Activated T-helper 2 cell treated with anti-CD3 and anti-CD28 coated beads, Interferon-gamma antibody, Interleukin-2, Interleukin-4, amounts not matched to agents 10 μg/mL and 5 μg/mL and 100 μg/mL, durations not matched to agents 14 hours and 24 hours and 36 hours (primary cell): ENCODE measurements around the gene FERMT1. TPM values are rescaled to one million over a fixed set of nuclear protein-coding genes. Genes with fewer than 3 reads are reported as not detected.

Experiments used
- DNase-seq: peaks from one replicate; pipeline ENCODE4 v3.0.0; 2021; ENCODE audit warnings: low spot score
- H3K27ac Mint-ChIP-seq: one replicate; pipeline ENCODE4 v1.8.0; 2021; ENCODE audit warnings: mixed read lengths
- H3K27me3 Mint-ChIP-seq: one replicate; pipeline ENCODE4 v1.8.0; 2021; ENCODE audit warnings: low read depth, mixed read lengths
- H3K36me3 Mint-ChIP-seq: one replicate; pipeline ENCODE4 v1.8.0; 2021; ENCODE audit warnings: low read depth, mixed read lengths
- H3K4me1 Mint-ChIP-seq: one replicate; pipeline ENCODE4 v1.8.0; 2021; ENCODE audit warnings: low read depth, mixed read lengths
- H3K4me3 Mint-ChIP-seq: one replicate; pipeline ENCODE4 v1.8.0; 2021; ENCODE audit warnings: low read depth, mild to moderate bottlenecking, moderate library complexity, mixed read lengths
- H3K9me3 Mint-ChIP-seq: one replicate; pipeline ENCODE4 v1.8.0; 2021; ENCODE audit warnings: mixed read lengths
- intact Hi-C: fragments of 100-400 bp; cut with micrococcal nuclease; formaldehyde crosslinking; loops from one replicate; pipeline ENCODE4 v1.15.1; 2023
- total RNA-seq: library from RNA; stranded (reverse); gene quantifications from 2 replicates; pipeline ENCODE4 v1.2.3, GENCODE V29; 2022

FERMT1 gene
- total RNA-seq, 1 donor from 2014 or later = 0.84 TPM

GRCh38 chr20:6075428-6076219 lies 47.2 kb downstream of the FERMT1 start:
- Mint-ChIP-seq H3K9me3 (no peaks in the 10 kb centered on the region), H3K27ac (no peak overlapping the region), H3K36me3 (no peaks in the 10 kb centered on the region), H3K4me3 (no peak overlapping the region), H3K4me1 (no peaks in the 10 kb centered on the region), H3K27me3 (peaks cover 4% of the 10 kb centered on the region)
- DNase-seq = no peak
- intact Hi-C loops = loop anchor here (5.0 kb wide), 1 partner anchor 288 kb away; no protein-coding TSS in a partner anchor

GRCh38 chr20:6074784-6075183 lies 48.0 kb downstream of the FERMT1 start:
- Mint-ChIP-seq H3K9me3 (no peaks in the 10 kb centered on the region), H3K27ac (no peak overlapping the region), H3K4me3 (no peak overlapping the region), H3K4me1 (no peaks in the 10 kb centered on the region), H3K36me3 (no peaks in the 10 kb centered on the region), H3K27me3 (peaks cover 4% of the 10 kb centered on the region)
- no peak for DNase-seq
- intact Hi-C loops = loop anchor here (5.0 kb wide), 1 partner anchor 287 kb away; no protein-coding TSS in a partner anchor

GRCh38 chr20:6074145-6074561 lies 48.7 kb downstream of the FERMT1 start:
- H3K9me3 Mint-ChIP-seq = no peaks in the 10 kb centered on the region
- H3K4me3 Mint-ChIP-seq = no peak overlapping the region
- intact Hi-C loops = no loop called here
- peaks cover 4% of the 10 kb centered on the region for H3K27me3 Mint-ChIP-seq
- no peaks in the 10 kb centered on the region for H3K4me1 Mint-ChIP-seq
- no peak overlapping the region for H3K27ac Mint-ChIP-seq
- H3K36me3 Mint-ChIP-seq = no peaks in the 10 kb centered on the region
- no peak for DNase-seq

- Mint-ChIP-seq H3K36me3 (no peaks in the 10 kb centered on the region), H3K4me3 (no peak overlapping the region), H3K9me3 (no peaks in the 10 kb centered on the region), H3K27ac (no peak overlapping the region), H3K27me3 (peaks cover 7% of the 10 kb centered on the region), H3K4me1 (no peaks in the 10 kb centered on the region)
- intact Hi-C loops = no loop called here
- no peak for DNase-seq
These were observed 51.8 kb downstream of the FERMT1 start for GRCh38 chr20:6070829-6071695.

- intact Hi-C loops = no loop called here
- H3K4me3 Mint-ChIP-seq = no peak overlapping the region
- H3K4me1 Mint-ChIP-seq = no peaks in the 10 kb centered on the region
- no peak for DNase-seq
- H3K9me3 Mint-ChIP-seq = no peaks in the 10 kb centered on the region
- no peaks in the 10 kb centered on the region for H3K36me3 Mint-ChIP-seq
- no peak overlapping the region for H3K27ac Mint-ChIP-seq
- H3K27me3 Mint-ChIP-seq = peaks cover 7% of the 10 kb centered on the region
These were observed 53.2 kb downstream of the FERMT1 start for GRCh38 chr20:6069669-6070068.

GRCh38 chr20:6067763-6068318 lies 55.0 kb downstream of the FERMT1 start:
- no peaks in the 10 kb centered on the region for H3K9me3 Mint-ChIP-seq
- intact Hi-C loops = no loop called here

GRCh38 chr20:6066582-6066981 lies 56.2 kb downstream of the FERMT1 start:
- Mint-ChIP-seq H3K4me1 (peaks cover 1% of the 10 kb centered on the region), H3K27me3 (peaks cover 4% of the 10 kb centered on the region), H3K36me3 (no peaks in the 10 kb centered on the region), H3K27ac (no peak overlapping the region), H3K4me3 (no peak overlapping the region), H3K9me3 (no peaks in the 10 kb centered on the region)
- intact Hi-C loops = no loop called here
- DNase-seq = no peak

More at GRCh38 chr20:6067763-6068318, 55.0 kb downstream of the FERMT1 start:
- Mint-ChIP-seq H3K4me1 (no peaks in the 10 kb centered on the region), H3K4me3 (no peak overlapping the region), H3K27ac (no peak overlapping the region), H3K36me3 (no peaks in the 10 kb centered on the region), H3K27me3 (peaks cover 4% of the 10 kb centered on the region)
- DNase-seq = no peak

GRCh38 chr20:6061544-6061943 lies 61.3 kb downstream of the FERMT1 start:
- Mint-ChIP-seq H3K27me3 (peaks cover 20% of the 10 kb centered on the region), H3K9me3 (no peaks in the 10 kb centered on the region), H3K4me3 (no peak overlapping the region), H3K36me3 (no peaks in the 10 kb centered on the region), H3K27ac (no peak overlapping the region), H3K4me1 (peaks cover 4% of the 10 kb centered on the region)
- DNase-seq = no peak
- intact Hi-C loops = no loop called here

- no peak for DNase-seq
- H3K4me3 Mint-ChIP-seq = no peak overlapping the region
- no peaks in the 10 kb centered on the region for H3K9me3 Mint-ChIP-seq
- H3K4me1 Mint-ChIP-seq = peaks cover 4% of the 10 kb centered on the region
- no peak overlapping the region for H3K27ac Mint-ChIP-seq
- intact Hi-C loops = no loop called here
- H3K36me3 Mint-ChIP-seq = no peaks in the 10 kb centered on the region
- H3K27me3 Mint-ChIP-seq = peaks cover 20% of the 10 kb centered on the region
These were observed 62.6 kb downstream of the FERMT1 start for GRCh38 chr20:6060213-6060612.

- peaks cover 22% of the 10 kb centered on the region for H3K27me3 Mint-ChIP-seq
- H3K4me1 Mint-ChIP-seq = peaks cover 4% of the 10 kb centered on the region
- no peak overlapping the region for H3K4me3 Mint-ChIP-seq
- no peak overlapping the region for H3K27ac Mint-ChIP-seq
- H3K36me3 Mint-ChIP-seq = no peaks in the 10 kb centered on the region
- no peak for DNase-seq
- no peaks in the 10 kb centered on the region for H3K9me3 Mint-ChIP-seq
- intact Hi-C loops = no loop called here
These were observed 64.0 kb downstream of the FERMT1 start for GRCh38 chr20:6058684-6059295.

GRCh38 chr20:6057691-6058090 lies 65.1 kb downstream of the FERMT1 start:
- Mint-ChIP-seq H3K36me3 (no peaks in the 10 kb centered on the region), H3K27ac (no peak overlapping the region), H3K27me3 (peaks cover 27% of the 10 kb centered on the region), H3K4me1 (peaks cover 4% of the 10 kb centered on the region), H3K4me3 (no peak overlapping the region), H3K9me3 (no peaks in the 10 kb centered on the region)
- DNase-seq = no peak
- intact Hi-C loops = no loop called here

GRCh38 chr20:6057139-6057538 lies 65.7 kb downstream of the FERMT1 start:
- Mint-ChIP-seq H3K9me3 (no peaks in the 10 kb centered on the region), H3K4me3 (no peak overlapping the region), H3K36me3 (no peaks in the 10 kb centered on the region), H3K27ac (no peak overlapping the region), H3K4me1 (peaks cover 4% of the 10 kb centered on the region), H3K27me3 (peaks cover 28% of the 10 kb centered on the region)
- intact Hi-C loops = no loop called here
- no peak for DNase-seq
